GM23248 (cell line): Measurements from ENCODE around the gene MAGI1.

ENCODE experiments used
- EZH2 ChIP-seq: fragments of 200-600 bp; sonication (generic); IDR thresholded peaks from 2 replicates; pipeline ENCODE4 v1.6.1; 2018; ENCODE audit warnings: antibody characterized with exemption, mild to moderate bottlenecking; ENCODE audit not compliant: insufficient read depth, poor library complexity, severe bottlenecking
- EZH2phosphoT487 ChIP-seq: fragments of 200-600 bp; sonication (generic); IDR thresholded peaks from 2 replicates; pipeline ENCODE4 v1.6.1; 2018; ENCODE audit warnings: antibody characterized with exemption, moderate library complexity, mild to moderate bottlenecking, low read depth; ENCODE audit not compliant: insufficient read depth

- TF ChIP-seq EZH2phosphoT487 (no peak), EZH2 (no peak)
Observed at GRCh38 chr3:65516998-65517397, 521.7 kb downstream of the MAGI1 start.
